ENCODE data around the gene RAB1A. TPM values are rescaled to one million over a fixed set of nuclear protein-coding genes. Genes with fewer than 3 reads are reported as not detected.
A peak's percentile ranks its signal among the peaks of the same experiment; 100 is the strongest.

Gene RAB1A
- total and polyA plus RNA-seq, 2 experiments from 2014 or later: 94.8 to 172 TPM

DNA sequence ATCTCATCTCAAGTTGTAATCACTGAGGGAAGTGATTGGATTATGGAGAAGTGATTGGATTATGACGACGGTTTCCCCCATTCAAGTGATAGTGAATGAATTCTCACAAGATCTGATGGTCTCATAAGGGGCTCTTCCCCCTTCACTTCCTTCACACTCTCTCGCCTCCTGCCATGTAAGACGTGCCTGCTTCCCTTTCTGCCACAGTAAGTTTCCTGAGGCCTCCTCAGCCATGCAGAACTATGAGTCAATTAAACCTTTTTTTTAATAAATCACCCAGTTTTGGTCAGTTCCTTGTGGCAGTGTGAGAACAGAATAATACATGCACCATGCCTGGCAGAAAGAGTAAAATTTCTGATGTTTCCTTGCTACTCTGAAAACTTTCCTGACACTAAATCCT is 37.1 kb downstream of the RAB1A start:
- Histone ChIP-seq H3K9me2 (ENCODE audit: insufficient read depth) (no peaks in the 10 kb centered on the region), H4K20me1 (replicated peaks; ENCODE audit: insufficient read depth) (peaks cover 34% of the 10 kb centered on the region), H2AFZ (no peak overlapping the region), H3K4me3 (no peak overlapping the region), H3K27ac (ENCODE audit: low read depth) (no peak overlapping the region), H3K27me3 (ENCODE audit: insufficient read depth) (no peaks in the 10 kb centered on the region), H3K4me1 (ENCODE audit: insufficient read depth) (no peaks in the 10 kb centered on the region), H3K4me2 (no peak overlapping the region), H3F3A (replicated peaks; ENCODE audit: low read depth) (no peaks in the 10 kb centered on the region), H3K36me3 (ENCODE audit: insufficient read depth) (peaks cover 2% of the 10 kb centered on the region), H3K79me2 (replicated peaks; ENCODE audit: insufficient read depth) (peaks cover 16% of the 10 kb centered on the region)
- Mint-ChIP-seq H3K27ac (0 out of 2 replicates have a peak overlapping the region, but pooled peaks have one; percentile 21), H3K36me3 (ENCODE audit: low read depth) (peaks cover 42% of the 10 kb centered on the region), H3K4me1 (peaks cover 2% of the 10 kb centered on the region; the same call in 1 of the 3 replicates), H3K9me3 (no peaks in the 10 kb centered on the region), H3K27me3 (ENCODE audit: insufficient read depth, low read depth, poor library complexity) (no peaks in the 10 kb centered on the region), H3K4me3 (no peak overlapping the region)
- ATAC-seq (no peak), DNase-seq (ENCODE audit: low spot score) (no peak)
- TF ChIP-seq ZNF331 (CRISPR knock-in tag; IDR thresholded peaks at IDR 0.05; ENCODE audit: low read depth): no peak
- TF ChIP-seq POLR2AphosphoS5 (IDR thresholded peaks at IDR 0.05; ENCODE audit: low read depth): no peak
- TF ChIP-seq ZNF462 (CRISPR knock-in tag; IDR thresholded peaks at IDR 0.05): no peak
- TF ChIP-seq, protein P1, sequence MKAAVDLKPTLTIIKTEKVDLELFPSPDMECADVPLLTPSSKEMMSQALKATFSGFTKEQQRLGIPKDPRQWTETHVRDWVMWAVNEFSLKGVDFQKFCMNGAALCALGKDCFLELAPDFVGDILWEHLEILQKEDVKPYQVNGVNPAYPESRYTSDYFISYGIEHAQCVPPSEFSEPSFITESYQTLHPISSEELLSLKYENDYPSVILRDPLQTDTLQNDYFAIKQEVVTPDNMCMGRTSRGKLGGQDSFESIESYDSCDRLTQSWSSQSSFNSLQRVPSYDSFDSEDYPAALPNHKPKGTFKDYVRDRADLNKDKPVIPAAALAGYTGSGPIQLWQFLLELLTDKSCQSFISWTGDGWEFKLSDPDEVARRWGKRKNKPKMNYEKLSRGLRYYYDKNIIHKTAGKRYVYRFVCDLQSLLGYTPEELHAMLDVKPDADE (IDR thresholded peaks at IDR 0.05): no peak
- no peak for TF ChIP-seq JUNB (IDR thresholded peaks at IDR 0.05; ENCODE audit: unreplicated experiment)
- no peak for TF ChIP-seq CTCF (conservative IDR thresholded peaks at IDR 0.05; ENCODE audit: low read depth in 2 of 2)
- no peak for TF ChIP-seq CREB1 (CRISPR knock-in tag; IDR thresholded peaks at IDR 0.05; ENCODE audit: low read depth)
- no peak for TF ChIP-seq EZH2phosphoT487 (IDR thresholded peaks at IDR 0.05; ENCODE audit: unreplicated experiment)
- no peak for TF ChIP-seq ZNF114 (CRISPR knock-in tag; IDR thresholded peaks at IDR 0.05)

Measured in GM23338 (cell line).